H1 (cell line): ENCODE data around the gene LMNA. TPM values are rescaled to one million over a fixed set of nuclear protein-coding genes. Genes with fewer than 3 reads are reported as not detected.

Experiments used
- CTCF ChIA-PET: fragments of 300-600 bp; sonication (Branson Sonifier 250); formaldehyde crosslinking; loops from one replicate; lab custom pipeline; 2021; ENCODE audit not compliant: partially characterized antibody; lab: Charles Lee
- POLR2A ChIA-PET: fragments of 300-600 bp; sonication (Branson Sonifier 250); formaldehyde crosslinking; loops from one replicate; lab custom pipeline; 2021; ENCODE audit warnings: inconsistent platforms; ENCODE audit not compliant: partially characterized antibody; lab: Charles Lee
- DNase-seq, 2 experiments: peaks; one replicate each; pipeline versions ENCODE4 v3.0.0 to v3.0.0-alpha.2; 2010 to 2022; ENCODE audit warnings: low spot score in 2 of 2, low read depth in 1 of 2, mixed read lengths in 1 of 2
- FAIRE-seq: peaks from 2 replicates; lab custom pipeline; 2011; peaks lifted over from hg19 to GRCh38; lab: Jason Lieb, UNC
- H2AFZ ChIP-seq: 2 replicates; pipeline ENCODE4 v1.8.1; 2012; ENCODE audit warnings: low read length, inconsistent platforms
- H2AK5ac ChIP-seq: 2 replicates; pipeline ENCODE4 v1.6.1; 2013; ENCODE audit warnings: low read depth, low read length
- H2BK120ac ChIP-seq: replicated peaks from 2 replicates; pipeline ENCODE3; 2013; ENCODE audit warnings: low read depth, low read length, inconsistent platforms
- H2BK12ac ChIP-seq: 2 replicates; pipeline ENCODE4 v1.6.1; 2013; ENCODE audit warnings: low read depth, low read length
- H2BK15ac ChIP-seq: 2 replicates; pipeline ENCODE4 v1.6.1; 2013; ENCODE audit warnings: low read length
- H2BK20ac ChIP-seq: 2 replicates; pipeline ENCODE4 v1.6.1; 2013; ENCODE audit warnings: low read length
- H2BK5ac ChIP-seq: 2 replicates; pipeline ENCODE4 v1.6.1; 2013; ENCODE audit warnings: low read depth, low read length
- H3K14ac ChIP-seq: 2 replicates; pipeline ENCODE4 v1.6.1; 2013; ENCODE audit warnings: inconsistent platforms; ENCODE audit not compliant: insufficient read length
- H3K18ac ChIP-seq: 2 replicates; pipeline ENCODE4 v1.6.1; 2013; ENCODE audit warnings: low read length; ENCODE audit errors: extremely low read depth
- H3K23ac ChIP-seq: 2 replicates; pipeline ENCODE4 v1.6.1; 2013; ENCODE audit warnings: inconsistent platforms; ENCODE audit not compliant: insufficient read length
- H3K23me2 ChIP-seq: 2 replicates; pipeline ENCODE4 v1.6.1; 2013; ENCODE audit warnings: low read depth, low read length
- H3K27ac ChIP-seq: 2 replicates; pipeline ENCODE4 v1.6.1; 2011; ENCODE audit warnings: low read depth, low read length, inconsistent platforms
- H3K27me3 ChIP-seq, 4 experiments: replicated peaks in 1 of 4; 1 replicate in 1 of 4; 2 replicates in 3 of 4; pipeline versions ENCODE4 v1.6.1 to v1.8.1; 2011 to 2013; ENCODE audit warnings: low read length in 3 of 4, mild to moderate bottlenecking in 3 of 4, inconsistent platforms in 2 of 4, mixed read lengths in 2 of 4, moderate library complexity in 1 of 4; ENCODE audit not compliant: control insufficient read depth in 3 of 4, insufficient read depth in 3 of 4; ENCODE audit errors: extremely low read depth in 1 of 4
- H3K36me3 ChIP-seq, 4 experiments: 2 replicates each; pipeline versions ENCODE4 v1.6.1 to v1.8.1; 2011 to 2013; ENCODE audit warnings: mild to moderate bottlenecking in 4 of 4, low read length in 3 of 4, moderate library complexity in 2 of 4, control low read depth in 1 of 4, inconsistent platforms in 1 of 4; ENCODE audit not compliant: insufficient read depth in 4 of 4, control insufficient read depth in 2 of 4
- H3K4ac ChIP-seq: replicated peaks from 2 replicates; pipeline ENCODE3; 2013; ENCODE audit warnings: low read length, low read depth, mixed read lengths, inconsistent platforms; ENCODE audit not compliant: insufficient read length
- H3K4me1 ChIP-seq, 4 experiments: replicated peaks in 1 of 4; 1 replicate in 1 of 4; 2 replicates in 3 of 4; pipeline versions ENCODE4 v1.6.1 to v1.8.1; 2011 to 2013; ENCODE audit warnings: low read length in 3 of 4, inconsistent platforms in 2 of 4, mixed read lengths in 1 of 4; ENCODE audit not compliant: insufficient read depth in 4 of 4, control insufficient read depth in 3 of 4
- H3K4me2 ChIP-seq, 2 experiments: 2 replicates each; pipeline versions ENCODE4 v1.6.1 to v1.8.1; 2011 to 2013; ENCODE audit warnings: low read depth in 2 of 2, low read length in 2 of 2, control low read depth in 1 of 2, inconsistent platforms in 1 of 2, mild to moderate bottlenecking in 1 of 2; ENCODE audit not compliant: insufficient read depth in 1 of 2
- H3K4me3 ChIP-seq, 4 experiments: fragments of 200-600, 300-600 bp in 1 of 4; sonication (generic), shearing (Covaris generic), sonication (Bioruptor Twin) in 1 of 4; 2 replicates each; pipeline versions ENCODE4 v1.5.1 to v1.8.1; 2011 to 2016; ENCODE audit warnings: low read length in 4 of 4, low read depth in 3 of 4, control low read depth in 2 of 4, inconsistent platforms in 2 of 4, mild to moderate bottlenecking in 2 of 4, mixed read lengths in 1 of 4, moderate library complexity in 1 of 4; ENCODE audit not compliant: insufficient read depth in 2 of 4; ENCODE audit errors: extremely low read depth in 1 of 4
- H3K56ac ChIP-seq: replicated peaks from 2 replicates; pipeline ENCODE3; 2013; ENCODE audit warnings: low read depth, mild to moderate bottlenecking, mixed read lengths, low read length, inconsistent platforms; ENCODE audit not compliant: insufficient read length
- H3K79me1 ChIP-seq: 2 replicates; pipeline ENCODE4 v1.6.1; 2013; ENCODE audit warnings: low read depth, low read length, control low read depth
- H3K79me2 ChIP-seq, 2 experiments: 2 replicates each; pipeline versions ENCODE4 v1.6.1 to v1.8.1; 2012 to 2013; ENCODE audit warnings: low read length in 2 of 2, mild to moderate bottlenecking in 2 of 2, inconsistent platforms in 1 of 2; ENCODE audit not compliant: insufficient read depth in 2 of 2, control insufficient read depth in 1 of 2
- H3K9ac ChIP-seq, 4 experiments: replicated peaks in 1 of 4; 1 replicate in 1 of 4; 2 replicates in 3 of 4; pipeline versions ENCODE4 v1.6.1 to v1.8.1; 2011 to 2013; ENCODE audit warnings: low read depth in 3 of 4, low read length in 3 of 4, control low read depth in 2 of 4, mild to moderate bottlenecking in 2 of 4, moderate library complexity in 2 of 4, inconsistent platforms in 1 of 4; ENCODE audit errors: extremely low read depth in 1 of 4
- H3K9me3 ChIP-seq, 2 experiments: 2 replicates each; pipeline versions ENCODE4 v1.6.1 to v1.8.1; 2012 to 2013; ENCODE audit warnings: mild to moderate bottlenecking in 2 of 2, moderate library complexity in 2 of 2, control low read depth in 1 of 2, inconsistent platforms in 1 of 2, low read depth in 1 of 2, low read length in 1 of 2, mixed read lengths in 1 of 2; ENCODE audit not compliant: insufficient read depth in 2 of 2
- H4K20me1 ChIP-seq, 2 experiments: replicated peaks in 1 of 2; 2 replicates each; pipeline versions ENCODE3 to v1.8.1; 2011 to 2013; ENCODE audit warnings: inconsistent platforms in 2 of 2, low read length in 2 of 2, mild to moderate bottlenecking in 1 of 2; ENCODE audit not compliant: insufficient read depth in 2 of 2, control insufficient read depth in 1 of 2
- H4K5ac ChIP-seq: 2 replicates; pipeline ENCODE4 v1.6.1; 2013; ENCODE audit warnings: low read length, low read depth, mixed read lengths, inconsistent platforms; ENCODE audit not compliant: insufficient read length
- H4K8ac ChIP-seq: 2 replicates; pipeline ENCODE4 v1.8.0; 2013; ENCODE audit warnings: mild to moderate bottlenecking, moderate library complexity, low read length, inconsistent platforms; ENCODE audit not compliant: insufficient read depth; ENCODE audit errors: extremely low read depth
- H4K91ac ChIP-seq: replicated peaks from 2 replicates; pipeline ENCODE3; 2013; ENCODE audit warnings: low read length, mixed read lengths, inconsistent platforms; ENCODE audit not compliant: insufficient read length
- EGR1 ChIP-seq: IDR thresholded peaks from 2 replicates; pipeline ENCODE4 v1.6.1; 2011; ENCODE audit warnings: low read depth, low read length, borderline replicate concordance
- EP300 ChIP-seq, 2 experiments: IDR thresholded peaks; 1 replicate in 1 of 2; 2 replicates in 1 of 2; pipeline ENCODE4 v1.6.1; 2011 to 2012; ENCODE audit warnings: low read depth in 2 of 2, low read length in 2 of 2, mild to moderate bottlenecking in 2 of 2, borderline replicate concordance in 1 of 2, inconsistent platforms in 1 of 2, moderate library complexity in 1 of 2
- KDM4A ChIP-seq: IDR thresholded peaks from one replicate; pipeline ENCODE4 v1.7.1; 2012; ENCODE audit warnings: low read depth, mild to moderate bottlenecking, moderate library complexity, low read length, inconsistent platforms; ENCODE audit not compliant: severe bottlenecking
- RAD21 ChIP-seq, 2 experiments: IDR thresholded peaks in 1 of 2; conservative IDR thresholded peaks in 1 of 2; 2 replicates each; pipeline ENCODE4 v1.6.1; 2011; ENCODE audit warnings: low read depth in 2 of 2, low read length in 2 of 2, improper control_type of control experiment in 1 of 2, inconsistent platforms in 1 of 2, mild to moderate bottlenecking in 1 of 2, moderate library complexity in 1 of 2
- SIX5 ChIP-seq: IDR thresholded peaks from 2 replicates; pipeline ENCODE4 v1.6.1; 2011; ENCODE audit warnings: mild to moderate bottlenecking, low read depth, low read length
- SP2 ChIP-seq: IDR thresholded peaks from 2 replicates; pipeline ENCODE4 v1.6.1; 2012; ENCODE audit warnings: mild to moderate bottlenecking, low read length, inconsistent platforms
- WGBS, 2 experiments: shearing (Covaris generic) in 1 of 2; methylation state at CpG; one replicate each; pipeline versions ENCODE4 v1.1.6 to v1.1.7; 2013 to 2015; ENCODE audit warnings: low lambda C conversion rate in 2 of 2, mixed read lengths in 2 of 2, inconsistent platforms in 1 of 2, low coverage in 1 of 2, missing lambda C conversion rate in 1 of 2; ENCODE audit not compliant: insufficient replicate concordance in 2 of 2, insufficient coverage in 1 of 2, insufficient read length in 1 of 2; ENCODE audit errors: extremely low coverage in 1 of 2, missing lambda C conversion rate in 1 of 2; 5-methylcytosine and 5-hydroxymethylcytosine counted together
- polyA plus RNA-seq, 7 experiments: library from polyadenylated mRNA; depleted of rRNA in 3 of 7; stranded (reverse) in 5 of 7; unstranded in 2 of 7; fragments of >200 nt in 5 of 7; fragments of 200-250 nt in 2 of 7; gene quantifications; 1 replicate in 5 of 7; 2 replicates in 1 of 7; 4 replicates in 1 of 7; pipeline versions ENCODE4 v1.2.1 to v1.2.3, GENCODE V29; 2011 to 2013; ENCODE audit warnings: missing spikeins in 2 of 7, mixed read lengths in 2 of 7
- total RNA-seq: library from RNA; stranded (reverse); fragmentation: NEBNext Ultra II Directional; extraction: Animal tissue kit (Norgen Biotek cat#: 25700); gene quantifications from 2 replicates; pipeline ENCODE4 v1.2.1, GENCODE V29; 2021
- TF ChIP-seq, protein P1 (sequence below): IDR thresholded peaks from 2 replicates; pipeline ENCODE4 v1.6.1; 2012; ENCODE audit warnings: inconsistent platforms

The LMNA gene
- total and polyA plus RNA-seq, 2 of the 8 experiments (the other 6 are each of a cell fraction or from before 2014, with no cell fraction given) = 25.8 to 46.8 TPM

DNA sequence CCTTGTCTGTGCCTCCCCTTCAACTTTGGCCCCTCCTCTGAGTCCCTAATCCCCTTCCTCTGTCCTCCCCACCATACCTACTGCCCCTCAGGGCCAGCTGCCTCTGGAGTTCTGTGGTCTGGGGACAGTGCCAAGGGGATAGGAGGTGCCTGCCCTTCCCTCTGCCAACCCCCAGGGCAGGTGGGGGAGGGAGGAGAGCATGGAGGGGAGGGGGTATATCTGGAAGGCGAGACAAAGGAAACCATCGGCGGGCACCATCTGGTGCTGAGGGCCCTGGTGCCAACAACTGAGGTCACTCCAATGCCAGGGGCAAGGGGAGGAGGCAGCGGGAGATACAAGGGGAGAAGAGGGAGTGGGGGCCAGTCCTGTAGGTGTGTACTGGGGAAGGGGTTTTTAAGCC lies 44.0 kb upstream of the LMNA start:
- WGBS, 2 experiments = 78% methylated on average over 4 of the region's 4 CpGs; no CpG with 5 or more reads in 1 of the 2 experiments
- H2AFZ ChIP-seq = no peak overlapping the region
- peaks cover 1% of the 10 kb centered on the region; the same call in 1 of the 2 replicates for H3K79me1 ChIP-seq
- TF ChIP-seq RAD21 (IDR thresholded peaks at IDR 0.05 in 1 of 2, conservative IDR thresholded peaks at IDR 0.05 in 1 of 2; ENCODE audit: low read depth in 2 of 2, low read length in 2 of 2) (no peak), KDM4A (no peak), SIX5 (no peak), EP300 (IDR thresholded peaks at IDR 0.05; ENCODE audit: borderline replicate concordance in 1 of 2, low read depth in 2 of 2, low read length in 2 of 2) (no peak), EGR1 (no peak), SP2 (no peak)
- TF ChIP-seq, protein P1, sequence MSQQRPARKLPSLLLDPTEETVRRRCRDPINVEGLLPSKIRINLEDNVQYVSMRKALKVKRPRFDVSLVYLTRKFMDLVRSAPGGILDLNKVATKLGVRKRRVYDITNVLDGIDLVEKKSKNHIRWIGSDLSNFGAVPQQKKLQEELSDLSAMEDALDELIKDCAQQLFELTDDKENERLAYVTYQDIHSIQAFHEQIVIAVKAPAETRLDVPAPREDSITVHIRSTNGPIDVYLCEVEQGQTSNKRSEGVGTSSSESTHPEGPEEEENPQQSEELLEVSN = no peak
- no peak overlapping the region for H3K4me2 ChIP-seq
- no peak overlapping the region for H3K56ac ChIP-seq
- ChIA-PET CTCF (interaction anchor here (0.6 to 10.0 kb wide), 7 partner anchors 10 to 210 kb away, joined by 3 to 139 read pairs (median 3); partner anchors contain the start of genes ARHGEF2, LAMTOR2, RAB25 and UBQLN4), POLR2A (interaction anchor here (0.5 to 9.7 kb wide), 6 partner anchors 9 to 161 kb away, joined by 3 to 88 read pairs (median 8); partner anchors contain the start of genes MEX3A, RAB25 and UBQLN4)
- no peak overlapping the region for H2BK20ac ChIP-seq
- H2BK5ac ChIP-seq = no peak overlapping the region
- no peak overlapping the region for H3K4me3 ChIP-seq
- H3K4me1 ChIP-seq = peaks cover 12 to 33% (median 24%) of the 10 kb centered on the region in 4 experiments; a peak in 6 of 7 replicates
- H3K27me3 ChIP-seq = no peaks in the 10 kb centered on the region
- no peak overlapping the region for H2BK120ac ChIP-seq
- no peak overlapping the region for H4K91ac ChIP-seq
- no peak overlapping the region for H3K27ac ChIP-seq
- H4K8ac ChIP-seq = no peak overlapping the region
- FAIRE-seq = no peak
- H3K36me3 ChIP-seq = peaks cover 0 to 10% (median 2%) of the 10 kb centered on the region in 4 experiments; a peak in 3 of 8 replicates
- H4K20me1 ChIP-seq = peaks cover 4 to 12% of the 10 kb centered on the region in 2 experiments
- DNase-seq = no peak
- H3K18ac ChIP-seq = no peak overlapping the region
- H4K5ac ChIP-seq = no peak overlapping the region
- H3K79me2 ChIP-seq = peaks cover 0 to 8% of the 10 kb centered on the region in 2 experiments; a peak in 1 of 4 replicates
- H3K14ac ChIP-seq = no peak overlapping the region
- no peak overlapping the region for H2AK5ac ChIP-seq
- H3K23ac ChIP-seq = no peak overlapping the region
- H3K23me2 ChIP-seq = no peaks in the 10 kb centered on the region
- H3K4ac ChIP-seq = no peak overlapping the region
- no peaks in the 10 kb centered on the region for H3K9me3 ChIP-seq
- H2BK15ac ChIP-seq = no peak overlapping the region
- no peak overlapping the region for H3K9ac ChIP-seq
- no peak overlapping the region for H2BK12ac ChIP-seq
